ENCODE measurements around the gene RTBDN.

The RTBDN gene

DNA sequence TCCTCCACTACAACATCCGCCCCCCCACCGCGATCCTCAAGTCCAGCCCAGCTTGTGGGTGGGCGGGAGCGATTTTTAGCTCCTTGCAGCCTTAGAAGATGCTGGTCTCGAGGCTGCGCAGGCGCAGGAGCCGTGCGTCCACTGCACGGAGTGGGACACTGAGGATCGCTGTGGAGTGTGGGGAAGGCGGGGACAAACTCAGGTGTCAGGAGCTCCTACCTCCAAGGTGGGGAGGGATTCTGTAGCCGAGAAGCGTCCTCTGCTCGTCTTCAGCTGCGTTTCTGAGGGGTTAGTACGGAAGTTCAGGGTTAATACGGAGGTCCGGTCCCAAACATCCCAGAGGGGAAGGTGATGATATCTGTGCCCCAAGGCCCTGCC is at the start of gene RTBDN:
RTBDN (minus strand) TSS at position 14 of the 378 bp plus-strand sequence. CDS start 4,600 bp downstream, outside the sequence.
- TF ChIP-seq, protein P1, sequence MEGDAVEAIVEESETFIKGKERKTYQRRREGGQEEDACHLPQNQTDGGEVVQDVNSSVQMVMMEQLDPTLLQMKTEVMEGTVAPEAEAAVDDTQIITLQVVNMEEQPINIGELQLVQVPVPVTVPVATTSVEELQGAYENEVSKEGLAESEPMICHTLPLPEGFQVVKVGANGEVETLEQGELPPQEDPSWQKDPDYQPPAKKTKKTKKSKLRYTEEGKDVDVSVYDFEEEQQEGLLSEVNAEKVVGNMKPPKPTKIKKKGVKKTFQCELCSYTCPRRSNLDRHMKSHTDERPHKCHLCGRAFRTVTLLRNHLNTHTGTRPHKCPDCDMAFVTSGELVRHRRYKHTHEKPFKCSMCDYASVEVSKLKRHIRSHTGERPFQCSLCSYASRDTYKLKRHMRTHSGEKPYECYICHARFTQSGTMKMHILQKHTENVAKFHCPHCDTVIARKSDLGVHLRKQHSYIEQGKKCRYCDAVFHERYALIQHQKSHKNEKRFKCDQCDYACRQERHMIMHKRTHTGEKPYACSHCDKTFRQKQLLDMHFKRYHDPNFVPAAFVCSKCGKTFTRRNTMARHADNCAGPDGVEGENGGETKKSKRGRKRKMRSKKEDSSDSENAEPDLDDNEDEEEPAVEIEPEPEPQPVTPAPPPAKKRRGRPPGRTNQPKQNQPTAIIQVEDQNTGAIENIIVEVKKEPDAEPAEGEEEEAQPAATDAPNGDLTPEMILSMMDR (IDR thresholded peaks at IDR 0.05; ENCODE audit: low read depth, low read length): no peak
- DNase-seq (ENCODE audit: low read depth in 2 of 2): no peak
- H3K4me3 ChIP-seq (replicated peaks in 1 of 2; ENCODE audit: low read depth in 2 of 2, low read length in 2 of 2): peak within 1 kb of the TSS; percentile 35 to 38

DNA sequence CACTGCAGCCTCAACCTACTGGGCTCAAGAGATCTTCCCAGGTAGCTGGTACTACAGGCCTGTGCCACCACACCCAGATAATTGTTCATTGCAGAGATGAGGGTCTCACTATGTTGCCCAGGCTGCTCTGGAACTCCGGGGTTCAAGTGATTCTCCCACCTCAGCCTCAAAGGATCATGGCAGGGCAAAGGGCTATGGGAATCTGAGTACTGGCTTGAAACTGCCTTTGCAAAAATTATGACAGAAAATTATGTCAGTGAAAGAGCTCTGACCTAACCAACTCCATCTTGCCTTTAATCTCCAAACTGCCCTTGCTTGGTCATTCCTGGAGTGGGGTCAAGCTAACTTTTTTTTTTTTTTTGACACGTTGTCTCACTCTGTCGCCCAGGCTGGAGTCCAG is 48.2 kb upstream of the RTBDN start:
- H3K4me3 ChIP-seq (replicated peaks in 1 of 2; ENCODE audit: low read depth in 2 of 2, low read length in 2 of 2): no peak overlapping the region
- TF ChIP-seq, protein P1 (IDR thresholded peaks at IDR 0.05; ENCODE audit: low read depth, low read length): no peak
- DNase-seq (ENCODE audit: low read depth in 2 of 2): no peak

DNA sequence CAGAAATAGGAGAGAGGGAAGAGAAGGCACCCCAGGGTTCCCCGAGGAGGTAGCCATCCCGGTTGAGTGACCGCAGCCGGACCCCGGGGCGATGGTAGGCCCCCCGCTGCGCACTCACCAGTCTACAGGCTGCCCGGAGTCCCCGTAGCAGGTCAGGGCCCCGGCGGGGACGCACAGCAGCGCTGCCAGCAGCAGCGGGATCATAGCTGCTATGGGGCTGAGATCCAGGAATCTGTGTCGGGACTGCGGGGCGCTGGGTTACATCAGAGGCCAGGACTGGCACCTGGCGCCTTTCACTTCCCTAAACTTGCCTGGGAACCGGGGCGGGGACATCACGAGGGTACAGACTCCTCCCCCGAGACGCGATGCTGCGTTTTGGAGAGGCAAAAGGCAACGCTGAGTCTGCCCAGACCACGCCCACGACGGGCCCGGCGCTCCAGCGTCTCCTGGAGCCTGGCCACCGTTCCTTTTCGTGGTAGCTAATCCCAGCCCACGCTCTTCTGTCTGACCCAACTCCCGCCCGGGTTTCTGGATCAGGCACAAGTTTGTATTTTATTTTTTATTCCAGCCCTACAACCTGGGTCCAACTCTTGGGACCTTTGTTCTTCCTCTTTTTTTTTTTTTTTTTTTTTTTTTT is 46.9 kb upstream of the RTBDN start, which contains the start of gene DNASE2:
DNASE2 (minus strand) TSS at position 278 of the 637 bp plus-strand sequence; CDS start at position 204, 74 bp downstream.
- TF ChIP-seq, protein P1 (IDR thresholded peaks at IDR 0.05; ENCODE audit: low read depth, low read length): no peak
- peak; percentile 93 to 96 for DNase-seq (ENCODE audit: low read depth in 2 of 2)
- peak within 1 kb of the TSS; percentile 77 to 89 for H3K4me3 ChIP-seq (replicated peaks in 1 of 2; ENCODE audit: low read depth in 2 of 2, low read length in 2 of 2)

DNA sequence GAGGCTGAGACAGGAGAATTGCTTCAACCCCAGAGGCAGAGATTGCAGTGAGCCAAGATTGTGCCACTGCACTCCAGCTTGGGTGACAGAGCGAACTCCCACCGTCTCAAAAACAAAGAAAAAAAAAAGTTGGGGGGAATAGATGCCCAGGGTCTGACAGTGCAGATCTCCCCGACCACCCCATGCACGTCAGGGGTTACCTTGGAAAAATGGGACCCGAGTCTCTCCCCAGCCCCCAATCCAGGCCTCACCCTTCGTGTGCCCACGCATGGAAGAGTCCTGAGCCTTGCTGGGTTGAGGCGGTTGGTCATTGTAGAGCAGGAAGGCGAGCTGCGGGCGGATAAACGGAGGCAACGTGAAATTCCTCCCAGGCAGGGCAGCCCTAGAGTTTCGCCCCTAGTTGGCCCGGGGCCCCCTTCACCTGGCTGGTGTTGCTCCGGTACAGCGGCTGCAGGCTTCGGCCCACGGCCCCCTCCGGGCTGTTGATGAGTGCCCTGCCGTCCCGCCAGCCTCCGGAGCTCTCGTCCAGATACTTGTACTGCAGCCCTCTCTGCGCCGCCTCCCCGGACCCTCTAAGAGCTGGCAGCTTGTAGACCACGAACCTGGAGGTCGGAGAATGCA is 46.3 kb upstream of the RTBDN start:
- TF ChIP-seq, protein P1 (IDR thresholded peaks at IDR 0.05; ENCODE audit: low read depth, low read length): no peak
- DNase-seq (ENCODE audit: low read depth in 2 of 2): peak; percentile 21 to 38
- H3K4me3 ChIP-seq (replicated peaks in 1 of 2; ENCODE audit: low read depth in 2 of 2, low read length in 2 of 2): peak overlapping the region; percentile 77 to 89

DNA sequence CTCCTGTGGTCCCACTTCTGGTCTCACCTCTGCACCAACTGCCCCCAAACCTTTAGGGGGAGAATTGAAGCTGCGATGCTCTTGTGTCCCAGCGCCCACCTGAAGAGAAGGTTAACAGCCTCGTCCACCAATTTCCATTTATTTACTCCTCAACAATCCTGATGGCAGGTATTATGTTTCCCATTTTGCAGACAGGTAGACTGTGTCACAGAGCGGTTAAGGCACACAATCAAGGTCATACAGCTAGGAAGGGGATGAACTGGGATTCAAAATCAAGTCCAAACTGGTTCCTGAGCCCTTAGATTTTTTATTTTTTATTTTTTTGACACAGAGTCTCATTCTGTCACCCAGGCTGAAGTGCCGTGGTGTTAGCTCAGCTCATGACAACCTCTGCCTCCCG is 40.7 kb upstream of the RTBDN start:
- DNase-seq (ENCODE audit: low read depth in 2 of 2): no peak
- TF ChIP-seq, protein P1 (IDR thresholded peaks at IDR 0.05; ENCODE audit: low read depth, low read length): no peak
- no peak overlapping the region for H3K4me3 ChIP-seq (replicated peaks in 1 of 2; ENCODE audit: low read depth in 2 of 2, low read length in 2 of 2)

DNA sequence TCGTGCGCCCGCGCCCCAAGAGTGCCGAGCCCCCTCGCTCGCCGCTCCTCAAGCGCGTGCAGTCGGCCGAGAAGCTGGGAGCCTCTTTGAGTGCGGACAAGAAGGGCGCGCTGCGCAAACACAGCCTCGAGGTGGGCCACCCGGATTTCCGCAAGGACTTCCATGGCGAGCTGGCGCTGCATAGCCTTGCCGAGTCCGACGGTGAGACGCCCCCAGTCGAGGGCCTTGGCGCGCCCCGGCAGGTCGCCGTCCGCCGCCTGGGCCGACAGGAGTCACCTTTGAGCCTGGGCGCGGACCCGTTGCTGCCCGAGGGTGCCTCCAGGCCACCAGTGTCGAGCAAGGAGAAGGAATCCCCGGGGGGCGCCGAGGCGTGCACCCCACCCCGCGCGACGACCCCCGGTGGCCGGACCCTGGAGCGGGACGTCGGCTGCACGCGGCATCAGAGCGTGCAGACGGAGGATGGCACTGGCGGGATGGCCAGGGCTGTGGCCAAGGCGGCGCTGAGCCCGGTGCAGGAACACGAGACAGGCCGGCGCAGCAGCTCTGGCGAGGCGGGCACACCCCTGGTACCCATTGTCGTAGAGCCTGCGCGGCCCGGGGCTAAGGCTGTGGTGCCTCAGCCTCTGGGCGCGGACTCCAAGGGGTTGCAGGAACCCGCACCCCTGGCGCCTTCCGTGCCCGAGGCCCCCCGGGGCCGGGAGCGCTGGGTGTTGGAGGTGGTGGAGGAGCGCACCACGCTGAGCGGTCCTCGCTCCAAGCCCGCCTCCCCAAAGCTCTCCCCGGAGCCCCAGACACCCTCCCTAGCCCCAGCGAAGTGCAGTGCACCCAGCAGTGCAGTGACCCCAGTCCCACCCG is 39.7 kb upstream of the RTBDN start:
- TF ChIP-seq, protein P1 (IDR thresholded peaks at IDR 0.05; ENCODE audit: low read depth, low read length): no peak
- no peak overlapping the region for H3K4me3 ChIP-seq (replicated peaks in 1 of 2; ENCODE audit: low read depth in 2 of 2, low read length in 2 of 2)
- DNase-seq (ENCODE audit: low read depth in 2 of 2): no peak
